ENCODE data around the gene PTPN5. TPM values are rescaled to one million over a fixed set of nuclear protein-coding genes. Genes with fewer than 3 reads are reported as not detected.

The PTPN5 gene
- total and polyA plus RNA-seq, 4 donors, result not detected

- no peak for TF ChIP-seq FOXA1 (IDR thresholded peaks at IDR 0.05)
- no peak for TF ChIP-seq FOXA2 (IDR thresholded peaks at IDR 0.05)
- TF ChIP-seq TAF1 (conservative IDR thresholded peaks at IDR 0.05), result no peak
- TF ChIP-seq EGR1 (IDR thresholded peaks at IDR 0.05; ENCODE audit: low read depth in 2 of 2), result no peak
- TF ChIP-seq, protein P1, sequence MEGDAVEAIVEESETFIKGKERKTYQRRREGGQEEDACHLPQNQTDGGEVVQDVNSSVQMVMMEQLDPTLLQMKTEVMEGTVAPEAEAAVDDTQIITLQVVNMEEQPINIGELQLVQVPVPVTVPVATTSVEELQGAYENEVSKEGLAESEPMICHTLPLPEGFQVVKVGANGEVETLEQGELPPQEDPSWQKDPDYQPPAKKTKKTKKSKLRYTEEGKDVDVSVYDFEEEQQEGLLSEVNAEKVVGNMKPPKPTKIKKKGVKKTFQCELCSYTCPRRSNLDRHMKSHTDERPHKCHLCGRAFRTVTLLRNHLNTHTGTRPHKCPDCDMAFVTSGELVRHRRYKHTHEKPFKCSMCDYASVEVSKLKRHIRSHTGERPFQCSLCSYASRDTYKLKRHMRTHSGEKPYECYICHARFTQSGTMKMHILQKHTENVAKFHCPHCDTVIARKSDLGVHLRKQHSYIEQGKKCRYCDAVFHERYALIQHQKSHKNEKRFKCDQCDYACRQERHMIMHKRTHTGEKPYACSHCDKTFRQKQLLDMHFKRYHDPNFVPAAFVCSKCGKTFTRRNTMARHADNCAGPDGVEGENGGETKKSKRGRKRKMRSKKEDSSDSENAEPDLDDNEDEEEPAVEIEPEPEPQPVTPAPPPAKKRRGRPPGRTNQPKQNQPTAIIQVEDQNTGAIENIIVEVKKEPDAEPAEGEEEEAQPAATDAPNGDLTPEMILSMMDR (IDR thresholded peaks at IDR 0.05; ENCODE audit: low read depth, low read length, missing input control), result no peak
- no peak for TF ChIP-seq HNF4A (conservative IDR thresholded peaks at IDR 0.05)
- no peak for TF ChIP-seq SP1 (IDR thresholded peaks at IDR 0.05)
- no peak for TF ChIP-seq NR2F2 (IDR thresholded peaks at IDR 0.05)
- no peak for TF ChIP-seq HNF4G (IDR thresholded peaks at IDR 0.05)
- TF ChIP-seq GABPA (IDR thresholded peaks at IDR 0.05 in 1 of 2, conservative IDR thresholded peaks at IDR 0.05 in 1 of 2), result no peak
Observed at GRCh38 chr11:18752502-18752901, 39.1 kb downstream of the PTPN5 start (continued).

GRCh38 chr11:18750944-18751343, 40.7 kb downstream of the PTPN5 start:
- Histone ChIP-seq H3K27ac (ENCODE audit: low read depth in 1 of 2, low read length in 2 of 2) (no peak overlapping the region), H3K9ac (ENCODE audit: low read depth in 1 of 2, low read length in 2 of 2) (no peak overlapping the region), H3K27me3 (ENCODE audit: control insufficient read depth in 4 of 4, insufficient read depth in 4 of 4, low read length in 3 of 4) (no peaks in the 10 kb centered on the region), H3K36me3 (ENCODE audit: control insufficient read depth in 4 of 4, insufficient read depth in 3 of 4, low read depth in 1 of 4, low read length in 3 of 4) (no peaks in the 10 kb centered on the region), H3K9me3 (ENCODE audit: control insufficient read depth in 4 of 4, low read length in 3 of 4) (no peaks in the 10 kb centered on the region), H3K4me1 (ENCODE audit: control insufficient read depth in 4 of 4, insufficient read depth in 4 of 4, low read length in 3 of 4) (no peaks in the 10 kb centered on the region), H3K4me3 (ENCODE audit: low read depth in 1 of 3, low read length in 3 of 3) (no peak overlapping the region)
- DNase-seq (ENCODE audit: low spot score), result no peak
- TF ChIP-seq, protein P2, sequence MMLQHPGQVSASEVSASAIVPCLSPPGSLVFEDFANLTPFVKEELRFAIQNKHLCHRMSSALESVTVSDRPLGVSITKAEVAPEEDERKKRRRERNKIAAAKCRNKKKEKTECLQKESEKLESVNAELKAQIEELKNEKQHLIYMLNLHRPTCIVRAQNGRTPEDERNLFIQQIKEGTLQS (IDR thresholded peaks at IDR 0.05), result no peak
- no peak for TF ChIP-seq TAF1 (conservative IDR thresholded peaks at IDR 0.05)
- TF ChIP-seq JUND (IDR thresholded peaks at IDR 0.05), result no peak
- WGBS, result 76% methylated on average over 3 of the region's 3 CpGs

DNA sequence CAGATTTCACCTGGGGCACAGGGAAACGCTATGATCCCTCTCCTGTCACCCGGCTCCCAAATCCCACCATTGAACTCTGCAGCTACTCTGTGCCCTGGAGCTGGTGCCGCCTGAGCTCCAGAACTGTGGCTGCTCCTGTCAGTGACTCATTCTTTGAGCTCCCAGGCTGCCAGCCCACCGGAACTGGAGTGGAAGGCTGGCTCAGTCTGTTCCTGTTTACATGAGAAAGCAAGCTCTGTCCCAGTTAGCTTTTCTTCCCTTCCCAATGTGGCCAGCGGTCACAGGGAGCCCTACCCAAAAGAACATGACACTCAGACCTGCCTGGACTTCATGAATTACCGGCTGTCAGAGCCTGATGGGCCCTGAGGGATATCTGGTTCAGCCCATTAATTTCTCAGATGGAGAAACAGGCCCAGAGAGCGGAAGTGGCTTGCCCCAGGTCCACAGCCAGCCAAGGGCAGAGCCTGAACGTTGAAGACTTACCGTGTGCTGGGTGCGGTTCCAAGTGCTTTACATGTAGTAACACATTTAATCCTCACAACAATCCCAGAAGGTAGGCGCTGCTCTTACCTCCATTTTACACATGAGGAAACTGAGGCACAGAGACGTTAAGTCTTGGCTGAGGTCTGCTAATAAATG, 41.8 kb downstream of the PTPN5 start:
- no peak overlapping the region for H3K27ac ChIP-seq (ENCODE audit: low read depth in 1 of 2, low read length in 2 of 2)
- no peaks in the 10 kb centered on the region for H3K4me1 ChIP-seq (ENCODE audit: control insufficient read depth in 4 of 4, insufficient read depth in 4 of 4, low read length in 3 of 4)
- no peaks in the 10 kb centered on the region for H3K36me3 ChIP-seq (ENCODE audit: control insufficient read depth in 4 of 4, insufficient read depth in 3 of 4, low read depth in 1 of 4, low read length in 3 of 4)
- H3K9me3 ChIP-seq (ENCODE audit: control insufficient read depth in 4 of 4, low read length in 3 of 4), result no peaks in the 10 kb centered on the region
- no peak overlapping the region for H3K4me3 ChIP-seq (ENCODE audit: low read depth in 1 of 3, low read length in 3 of 3)
- 73% methylated on average over 12 of the region's 12 CpGs for WGBS
- no peaks in the 10 kb centered on the region for H3K27me3 ChIP-seq (ENCODE audit: control insufficient read depth in 4 of 4, insufficient read depth in 4 of 4, low read length in 3 of 4)
- DNase-seq (ENCODE audit: low spot score), result no peak
- TF ChIP-seq SP1 (IDR thresholded peaks at IDR 0.05) (no peak), RXRA (IDR thresholded peaks at IDR 0.05) (no peak), FOXA1 (IDR thresholded peaks at IDR 0.05) (no peak), YY1 (IDR thresholded peaks at IDR 0.05) (no peak), NR2F2 (IDR thresholded peaks at IDR 0.05) (no peak), HNF4A (conservative IDR thresholded peaks at IDR 0.05) (no peak), RAD21 (IDR thresholded peaks at IDR 0.05) (no peak), MAX (IDR thresholded peaks at IDR 0.05) (no peak), TAF1 (conservative IDR thresholded peaks at IDR 0.05) (no peak), HNF4G (IDR thresholded peaks at IDR 0.05) (no peak), EGR1 (IDR thresholded peaks at IDR 0.05; ENCODE audit: low read depth in 2 of 2) (no peak), FOXA2 (IDR thresholded peaks at IDR 0.05) (no peak), JUND (IDR thresholded peaks at IDR 0.05) (no peak), GABPA (IDR thresholded peaks at IDR 0.05 in 1 of 2, conservative IDR thresholded peaks at IDR 0.05 in 1 of 2) (no peak)
- TF ChIP-seq, protein P3, sequence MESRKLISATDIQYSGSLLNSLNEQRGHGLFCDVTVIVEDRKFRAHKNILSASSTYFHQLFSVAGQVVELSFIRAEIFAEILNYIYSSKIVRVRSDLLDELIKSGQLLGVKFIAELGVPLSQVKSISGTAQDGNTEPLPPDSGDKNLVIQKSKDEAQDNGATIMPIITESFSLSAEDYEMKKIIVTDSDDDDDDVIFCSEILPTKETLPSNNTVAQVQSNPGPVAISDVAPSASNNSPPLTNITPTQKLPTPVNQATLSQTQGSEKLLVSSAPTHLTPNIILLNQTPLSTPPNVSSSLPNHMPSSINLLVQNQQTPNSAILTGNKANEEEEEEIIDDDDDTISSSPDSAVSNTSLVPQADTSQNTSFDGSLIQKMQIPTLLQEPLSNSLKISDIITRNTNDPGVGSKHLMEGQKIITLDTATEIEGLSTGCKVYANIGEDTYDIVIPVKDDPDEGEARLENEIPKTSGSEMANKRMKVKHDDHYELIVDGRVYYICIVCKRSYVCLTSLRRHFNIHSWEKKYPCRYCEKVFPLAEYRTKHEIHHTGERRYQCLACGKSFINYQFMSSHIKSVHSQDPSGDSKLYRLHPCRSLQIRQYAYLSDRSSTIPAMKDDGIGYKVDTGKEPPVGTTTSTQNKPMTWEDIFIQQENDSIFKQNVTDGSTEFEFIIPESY (IDR thresholded peaks at IDR 0.05), result no peak
- TF ChIP-seq, protein P2 (IDR thresholded peaks at IDR 0.05), result no peak
- TF ChIP-seq, protein P1 (IDR thresholded peaks at IDR 0.05; ENCODE audit: low read depth, low read length, missing input control), result no peak
- TF ChIP-seq, protein P4, sequence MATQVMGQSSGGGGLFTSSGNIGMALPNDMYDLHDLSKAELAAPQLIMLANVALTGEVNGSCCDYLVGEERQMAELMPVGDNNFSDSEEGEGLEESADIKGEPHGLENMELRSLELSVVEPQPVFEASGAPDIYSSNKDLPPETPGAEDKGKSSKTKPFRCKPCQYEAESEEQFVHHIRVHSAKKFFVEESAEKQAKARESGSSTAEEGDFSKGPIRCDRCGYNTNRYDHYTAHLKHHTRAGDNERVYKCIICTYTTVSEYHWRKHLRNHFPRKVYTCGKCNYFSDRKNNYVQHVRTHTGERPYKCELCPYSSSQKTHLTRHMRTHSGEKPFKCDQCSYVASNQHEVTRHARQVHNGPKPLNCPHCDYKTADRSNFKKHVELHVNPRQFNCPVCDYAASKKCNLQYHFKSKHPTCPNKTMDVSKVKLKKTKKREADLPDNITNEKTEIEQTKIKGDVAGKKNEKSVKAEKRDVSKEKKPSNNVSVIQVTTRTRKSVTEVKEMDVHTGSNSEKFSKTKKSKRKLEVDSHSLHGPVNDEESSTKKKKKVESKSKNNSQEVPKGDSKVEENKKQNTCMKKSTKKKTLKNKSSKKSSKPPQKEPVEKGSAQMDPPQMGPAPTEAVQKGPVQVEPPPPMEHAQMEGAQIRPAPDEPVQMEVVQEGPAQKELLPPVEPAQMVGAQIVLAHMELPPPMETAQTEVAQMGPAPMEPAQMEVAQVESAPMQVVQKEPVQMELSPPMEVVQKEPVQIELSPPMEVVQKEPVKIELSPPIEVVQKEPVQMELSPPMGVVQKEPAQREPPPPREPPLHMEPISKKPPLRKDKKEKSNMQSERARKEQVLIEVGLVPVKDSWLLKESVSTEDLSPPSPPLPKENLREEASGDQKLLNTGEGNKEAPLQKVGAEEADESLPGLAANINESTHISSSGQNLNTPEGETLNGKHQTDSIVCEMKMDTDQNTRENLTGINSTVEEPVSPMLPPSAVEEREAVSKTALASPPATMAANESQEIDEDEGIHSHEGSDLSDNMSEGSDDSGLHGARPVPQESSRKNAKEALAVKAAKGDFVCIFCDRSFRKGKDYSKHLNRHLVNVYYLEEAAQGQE (IDR thresholded peaks at IDR 0.05), result no peak
- no peak overlapping the region for H3K9ac ChIP-seq (ENCODE audit: low read depth in 1 of 2, low read length in 2 of 2)
